SK-N-SH treated with all-trans-retinoic acid at 6 μM for 48 hours (cell line): ENCODE data around the gene ANK3.

Source experiments
- ARNTL ChIP-seq: fragments of 450-650 bp; formaldehyde crosslinking; IDR thresholded peaks from 2 replicates; pipeline ENCODE4 v1.5.0; 2020; ENCODE audit warnings: low read depth, mild to moderate bottlenecking, moderate library complexity, borderline replicate concordance
- PPARA ChIP-seq: fragments of 250-450 bp; sonication (Bioruptor Pico); IDR thresholded peaks from 2 replicates; pipeline ENCODE4 v1.5.0; 2020; ENCODE audit warnings: mild to moderate bottlenecking, borderline replicate concordance
- TOX ChIP-seq: fragments of 250-450 bp; sonication (Bioruptor Pico); IDR thresholded peaks from 2 replicates; pipeline ENCODE4 v1.8.0; 2021; ENCODE audit warnings: mild to moderate bottlenecking, moderate library complexity, borderline replicate concordance
- ZC3H10 ChIP-seq: fragments of 250-450 bp; sonication (Bioruptor Pico); IDR thresholded peaks from 2 replicates; pipeline ENCODE4 v1.5.1; 2021; ENCODE audit warnings: mild to moderate bottlenecking, moderate library complexity
- ZFP3 ChIP-seq: fragments of 250-450 bp; sonication (Bioruptor Pico); IDR thresholded peaks from 2 replicates; pipeline ENCODE4 v1.5.0; 2020; ENCODE audit warnings: mild to moderate bottlenecking, moderate library complexity
- ZNF8 ChIP-seq: fragments of 450-650 bp; formaldehyde crosslinking; IDR thresholded peaks from 2 replicates; pipeline ENCODE4 v1.5.0; 2020; ENCODE audit warnings: mild to moderate bottlenecking, moderate library complexity
- TF ChIP-seq, protein P1 (sequence below): fragments of 250-450 bp; sonication (Bioruptor Pico); IDR thresholded peaks from 2 replicates; pipeline ENCODE4 v1.8.0; 2020; ENCODE audit warnings: mild to moderate bottlenecking, moderate library complexity, borderline replicate concordance
- TF ChIP-seq, protein P2 (sequence below): fragments of 250-450 bp; sonication (Bioruptor Pico); IDR thresholded peaks from 2 replicates; pipeline ENCODE4 v1.5.1; 2021; ENCODE audit warnings: mild to moderate bottlenecking, moderate library complexity

DNA sequence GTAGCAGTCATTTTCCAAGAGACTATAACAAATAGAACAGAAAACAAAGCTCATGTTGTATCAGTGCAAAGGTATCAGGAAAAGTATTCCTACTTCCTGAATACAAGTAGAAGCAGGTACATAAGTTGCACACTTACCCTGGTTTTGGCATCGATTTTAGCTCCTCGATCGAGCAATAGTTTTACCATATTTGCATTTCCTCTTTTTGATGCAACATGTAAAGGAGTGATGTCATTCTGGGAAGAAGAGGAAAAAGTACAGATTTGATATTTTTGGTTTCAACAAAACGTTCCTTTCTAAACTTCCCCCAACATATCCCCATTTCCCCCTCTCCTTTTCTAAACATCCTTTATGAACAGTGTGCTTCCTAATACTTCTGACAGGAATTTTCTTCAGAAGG is 155.1 kb downstream of the ANK3 start:
- TF ChIP-seq, protein P1, sequence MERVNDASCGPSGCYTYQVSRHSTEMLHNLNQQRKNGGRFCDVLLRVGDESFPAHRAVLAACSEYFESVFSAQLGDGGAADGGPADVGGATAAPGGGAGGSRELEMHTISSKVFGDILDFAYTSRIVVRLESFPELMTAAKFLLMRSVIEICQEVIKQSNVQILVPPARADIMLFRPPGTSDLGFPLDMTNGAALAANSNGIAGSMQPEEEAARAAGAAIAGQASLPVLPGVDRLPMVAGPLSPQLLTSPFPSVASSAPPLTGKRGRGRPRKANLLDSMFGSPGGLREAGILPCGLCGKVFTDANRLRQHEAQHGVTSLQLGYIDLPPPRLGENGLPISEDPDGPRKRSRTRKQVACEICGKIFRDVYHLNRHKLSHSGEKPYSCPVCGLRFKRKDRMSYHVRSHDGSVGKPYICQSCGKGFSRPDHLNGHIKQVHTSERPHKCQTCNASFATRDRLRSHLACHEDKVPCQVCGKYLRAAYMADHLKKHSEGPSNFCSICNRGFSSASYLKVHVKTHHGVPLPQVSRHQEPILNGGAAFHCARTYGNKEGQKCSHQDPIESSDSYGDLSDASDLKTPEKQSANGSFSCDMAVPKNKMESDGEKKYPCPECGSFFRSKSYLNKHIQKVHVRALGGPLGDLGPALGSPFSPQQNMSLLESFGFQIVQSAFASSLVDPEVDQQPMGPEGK (CRISPR knock-in tag): no peak
- TF ChIP-seq ZFP3 (CRISPR knock-in tag) (no peak), ARNTL (no peak), ZC3H10 (CRISPR knock-in tag) (no peak), TOX (CRISPR knock-in tag) (no peak), PPARA (CRISPR knock-in tag) (no peak), ZNF8 (no peak)
- TF ChIP-seq, protein P2, sequence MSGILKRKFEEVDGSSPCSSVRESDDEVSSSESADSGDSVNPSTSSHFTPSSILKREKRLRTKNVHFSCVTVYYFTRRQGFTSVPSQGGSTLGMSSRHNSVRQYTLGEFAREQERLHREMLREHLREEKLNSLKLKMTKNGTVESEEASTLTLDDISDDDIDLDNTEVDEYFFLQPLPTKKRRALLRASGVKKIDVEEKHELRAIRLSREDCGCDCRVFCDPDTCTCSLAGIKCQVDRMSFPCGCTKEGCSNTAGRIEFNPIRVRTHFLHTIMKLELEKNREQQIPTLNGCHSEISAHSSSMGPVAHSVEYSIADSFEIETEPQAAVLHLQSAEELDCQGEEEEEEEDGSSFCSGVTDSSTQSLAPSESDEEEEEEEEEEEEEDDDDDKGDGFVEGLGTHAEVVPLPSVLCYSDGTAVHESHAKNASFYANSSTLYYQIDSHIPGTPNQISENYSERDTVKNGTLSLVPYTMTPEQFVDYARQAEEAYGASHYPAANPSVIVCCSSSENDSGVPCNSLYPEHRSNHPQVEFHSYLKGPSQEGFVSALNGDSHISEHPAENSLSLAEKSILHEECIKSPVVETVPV (CRISPR knock-in tag): no peak
